DND-41 (cell line): ENCODE measurements around the gene EMP2.
"Not testable (repeated sequence)": the region's sequence is repeated elsewhere in the genome, so short reads cannot be mapped to it uniquely, and the experiment has no call there.

Source experiments
- ATAC-seq: fragments of 200-7000 bp; cut with Tn5 transposase; 3 replicates; pipeline ENCODE4 v1.9.1; 2021; ENCODE audit warnings: low read depth; ENCODE audit not compliant: insufficient read depth
- DNase-seq: peaks from one replicate; pipeline ENCODE4 v3.0.0-alpha.2; 2020
- H2AFZ ChIP-seq: 2 replicates; pipeline ENCODE4 v1.6.0; 2012; ENCODE audit warnings: low read depth, low read length
- H3K27ac ChIP-seq: 2 replicates; pipeline ENCODE4 v1.5.1; 2012; ENCODE audit warnings: low read length, inconsistent platforms
- H3K27me3 ChIP-seq: fragments of 200-600 bp; sonication (generic); 2 replicates; pipeline ENCODE4 v1.6.0; 2012; ENCODE audit warnings: low read length, mild to moderate bottlenecking, inconsistent platforms; ENCODE audit not compliant: insufficient read depth, poor library complexity
- H3K36me3 ChIP-seq: 2 replicates; pipeline ENCODE4 v1.5.1; 2012; ENCODE audit warnings: low read length, inconsistent platforms; ENCODE audit not compliant: insufficient read depth
- H3K4me1 ChIP-seq: 2 replicates; pipeline ENCODE4 v1.5.1; 2012; ENCODE audit warnings: mild to moderate bottlenecking, low read length; ENCODE audit not compliant: insufficient read depth
- H3K4me2 ChIP-seq: 2 replicates; pipeline ENCODE4 v1.6.0; 2012; ENCODE audit warnings: mild to moderate bottlenecking, moderate library complexity, low read length, inconsistent platforms; ENCODE audit not compliant: insufficient read depth
- H3K4me3 ChIP-seq, 2 experiments: fragments of 200-600 bp in 1 of 2; shearing (Covaris generic) in 1 of 2; 2 replicates each; pipeline ENCODE4 v1.5.1; 2012 to 2016; ENCODE audit warnings: inconsistent platforms in 2 of 2, low read length in 2 of 2, mild to moderate bottlenecking in 2 of 2, low read depth in 1 of 2, moderate library complexity in 1 of 2
- H3K79me2 ChIP-seq: 2 replicates; pipeline ENCODE4 v1.6.0; 2012; ENCODE audit warnings: low read length, inconsistent platforms; ENCODE audit not compliant: insufficient read depth
- H3K9ac ChIP-seq: 2 replicates; pipeline ENCODE4 v1.6.0; 2012; ENCODE audit warnings: low read depth, mild to moderate bottlenecking, inconsistent platforms, low read length, moderate library complexity
- H3K9me3 ChIP-seq: 2 replicates; pipeline ENCODE4 v1.5.1; 2012; ENCODE audit warnings: low read length, moderate library complexity, mild to moderate bottlenecking, inconsistent platforms; ENCODE audit not compliant: insufficient read depth, severe bottlenecking
- H4K20me1 ChIP-seq: 2 replicates; pipeline ENCODE4 v1.6.0; 2012; ENCODE audit warnings: low read length; ENCODE audit not compliant: insufficient read depth
- CTCF ChIP-seq: IDR thresholded peaks from 2 replicates; pipeline ENCODE4 v1.5.1; 2012; ENCODE audit warnings: borderline replicate concordance, low read length, moderate library complexity, mild to moderate bottlenecking; ENCODE audit not compliant: poor library complexity, severe bottlenecking; ENCODE audit errors: extremely low read depth
- EZH2 ChIP-seq: IDR thresholded peaks from 3 replicates; pipeline ENCODE4 v1.6.1; 2012; ENCODE audit warnings: borderline replicate concordance, low read depth, mild to moderate bottlenecking, moderate library complexity, low read length, inconsistent platforms; ENCODE audit not compliant: severe bottlenecking

EMP2 gene

GRCh38 chr16:10624527-10624926 lies 44.1 kb upstream of the EMP2 start:
- Histone ChIP-seq H3K4me3 (no peak overlapping the region), H3K79me2 (no peaks in the 10 kb centered on the region), H3K9ac (no peak overlapping the region), H3K27me3 (no peaks in the 10 kb centered on the region), H3K4me1 (no peaks in the 10 kb centered on the region), H3K9me3 (no peaks in the 10 kb centered on the region), H4K20me1 (no peaks in the 10 kb centered on the region), H3K27ac (no peak overlapping the region), H3K36me3 (no peaks in the 10 kb centered on the region), H3K4me2 (no peak overlapping the region), H2AFZ (no peak overlapping the region)
- DNase-seq (no peak), ATAC-seq (no peak)
- TF ChIP-seq EZH2 (no peak), CTCF (no peak)

- no peaks in the 10 kb centered on the region for H3K36me3 ChIP-seq
- no peaks in the 10 kb centered on the region for H4K20me1 ChIP-seq
- H3K4me1 ChIP-seq = no peaks in the 10 kb centered on the region
- no peak overlapping the region for H3K27ac ChIP-seq
- H3K9ac ChIP-seq = no peak overlapping the region
- ATAC-seq (no peak), DNase-seq (no peak)
- no peak overlapping the region for H3K4me2 ChIP-seq
- H3K79me2 ChIP-seq = no peaks in the 10 kb centered on the region
- no peaks in the 10 kb centered on the region for H3K9me3 ChIP-seq
- no peak for TF ChIP-seq CTCF
- TF ChIP-seq EZH2 = no peak
- H3K4me3 ChIP-seq = no peak overlapping the region
- H3K27me3 ChIP-seq = peaks cover 9% of the 10 kb centered on the region
- H2AFZ ChIP-seq = no peak overlapping the region
Measured at GRCh38 chr16:10623059-10623458, 42.7 kb upstream of the EMP2 start.

- H3K27ac ChIP-seq = no peak overlapping the region
- no peak overlapping the region for H2AFZ ChIP-seq
- TF ChIP-seq CTCF (no peak), EZH2 (no peak)
- no peaks in the 10 kb centered on the region for H3K4me1 ChIP-seq
- DNase-seq (no peak), ATAC-seq (no peak)
- H4K20me1 ChIP-seq = no peaks in the 10 kb centered on the region
- no peak overlapping the region for H3K9ac ChIP-seq
- no peaks in the 10 kb centered on the region for H3K36me3 ChIP-seq
- no peaks in the 10 kb centered on the region for H3K9me3 ChIP-seq
- H3K4me2 ChIP-seq = no peak overlapping the region
- H3K27me3 ChIP-seq = peaks cover 17% of the 10 kb centered on the region
- no peaks in the 10 kb centered on the region for H3K79me2 ChIP-seq
- no peak overlapping the region for H3K4me3 ChIP-seq
Measured at GRCh38 chr16:10622036-10622921, 41.9 kb upstream of the EMP2 start.

- H3K79me2 ChIP-seq, H3K4me3 ChIP-seq, H2AFZ ChIP-seq, H4K20me1 ChIP-seq, H3K4me1 ChIP-seq, H3K9ac ChIP-seq, H3K9me3 ChIP-seq, H3K4me2 ChIP-seq, H3K36me3 ChIP-seq, ATAC-seq, DNase-seq, H3K27ac ChIP-seq: not testable (repeated sequence)
- peaks cover 18% of the 10 kb centered on the region for H3K27me3 ChIP-seq
Measured at GRCh38 chr16:10621216-10621949, 41.0 kb upstream of the EMP2 start.
